OCI-LY7 (cell line): ENCODE results near the gene BPIFB4.

Experiments used
- EZH2phosphoT487 ChIP-seq: fragments of 200-600 bp; sonication (generic); IDR thresholded peaks from 2 replicates; pipeline ENCODE4 v1.6.1; 2018; ENCODE audit warnings: low read depth, borderline replicate concordance, mild to moderate bottlenecking, mixed run types, antibody characterized with exemption, low read length, moderate library complexity, mixed read lengths
- TF ChIP-seq, protein P1 (sequence below): fragments of 200-600 bp; sonication (generic); conservative IDR thresholded peaks from 2 replicates; pipeline ENCODE4 v1.5.1; 2014; ENCODE audit warnings: mild to moderate bottlenecking, antibody characterized with exemption, low read length, moderate library complexity, mixed read lengths

DNA sequence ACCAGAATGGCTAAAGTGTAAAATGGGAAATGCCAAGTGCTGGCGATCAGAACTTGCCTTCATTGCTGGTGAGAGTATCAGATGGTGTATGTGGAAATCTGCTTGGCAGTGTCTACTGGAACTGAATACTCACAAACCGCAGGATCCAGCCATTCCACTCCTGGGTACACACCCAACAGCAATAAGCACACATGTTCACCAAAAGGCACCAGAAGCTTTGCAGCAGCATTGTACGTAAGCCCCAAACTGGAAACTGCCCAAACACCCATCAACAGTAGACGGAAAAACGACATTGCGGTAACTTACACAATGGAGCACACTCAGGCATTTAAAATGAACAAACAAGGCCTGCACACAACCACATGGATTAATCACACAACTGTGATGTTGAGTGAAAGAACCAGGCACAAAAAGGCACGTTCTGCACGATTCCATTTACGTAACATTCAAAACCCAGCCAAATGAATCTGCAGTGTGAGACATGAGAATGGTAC is 51.2 kb downstream of the BPIFB4 start:
- TF ChIP-seq, protein P1, sequence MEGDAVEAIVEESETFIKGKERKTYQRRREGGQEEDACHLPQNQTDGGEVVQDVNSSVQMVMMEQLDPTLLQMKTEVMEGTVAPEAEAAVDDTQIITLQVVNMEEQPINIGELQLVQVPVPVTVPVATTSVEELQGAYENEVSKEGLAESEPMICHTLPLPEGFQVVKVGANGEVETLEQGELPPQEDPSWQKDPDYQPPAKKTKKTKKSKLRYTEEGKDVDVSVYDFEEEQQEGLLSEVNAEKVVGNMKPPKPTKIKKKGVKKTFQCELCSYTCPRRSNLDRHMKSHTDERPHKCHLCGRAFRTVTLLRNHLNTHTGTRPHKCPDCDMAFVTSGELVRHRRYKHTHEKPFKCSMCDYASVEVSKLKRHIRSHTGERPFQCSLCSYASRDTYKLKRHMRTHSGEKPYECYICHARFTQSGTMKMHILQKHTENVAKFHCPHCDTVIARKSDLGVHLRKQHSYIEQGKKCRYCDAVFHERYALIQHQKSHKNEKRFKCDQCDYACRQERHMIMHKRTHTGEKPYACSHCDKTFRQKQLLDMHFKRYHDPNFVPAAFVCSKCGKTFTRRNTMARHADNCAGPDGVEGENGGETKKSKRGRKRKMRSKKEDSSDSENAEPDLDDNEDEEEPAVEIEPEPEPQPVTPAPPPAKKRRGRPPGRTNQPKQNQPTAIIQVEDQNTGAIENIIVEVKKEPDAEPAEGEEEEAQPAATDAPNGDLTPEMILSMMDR = no peak
- TF ChIP-seq EZH2phosphoT487 = no peak
